ENCODE measurements around the gene SRC. TPM values are rescaled to one million over a fixed set of nuclear protein-coding genes. Genes with fewer than 3 reads are reported as not detected.

SRC gene
- total and polyA plus RNA-seq, 2 of the 8 experiments (the other 6 are each of a cell fraction or from before 2014, with no cell fraction given), result 27.6 to 28.8 TPM

DNA sequence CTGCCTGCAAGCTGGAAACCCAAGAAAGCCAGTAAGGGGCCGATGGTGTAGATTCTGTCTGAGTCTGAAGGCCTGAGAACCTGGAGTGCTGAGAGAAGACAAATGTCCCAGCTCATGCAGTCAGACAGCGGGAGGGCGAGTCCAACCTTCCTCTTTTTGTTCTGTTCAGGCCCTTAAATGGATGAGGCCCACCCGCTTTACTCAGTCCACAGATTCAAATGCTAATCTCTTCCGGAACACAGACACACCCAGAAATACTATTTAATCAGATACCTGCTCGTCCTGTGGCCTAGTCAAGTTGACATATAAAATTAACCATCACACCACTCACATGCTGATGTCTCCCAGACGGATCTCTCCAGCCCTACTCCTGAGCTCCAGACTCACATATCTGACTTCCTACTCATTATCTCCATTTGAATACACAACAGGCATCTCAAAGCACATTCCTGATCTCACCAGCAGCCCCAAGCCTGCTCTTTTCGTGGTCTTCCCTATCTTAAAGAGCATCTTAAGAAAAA lies 26.7 kb upstream of the SRC start:
- Histone ChIP-seq H3K4me3 (ENCODE audit: extremely low read depth in 1 of 4, insufficient read depth in 2 of 4, low read depth in 3 of 4, low read length in 4 of 4) (no peak overlapping the region), H3K4ac (replicated peaks; ENCODE audit: insufficient read length, low read depth, low read length) (peak overlapping the region; percentile 69), H3K27ac (ENCODE audit: low read depth, low read length) (no peak overlapping the region), H3K23ac (ENCODE audit: insufficient read length) (no peak overlapping the region), H3K79me1 (ENCODE audit: low read depth, low read length) (no peaks in the 10 kb centered on the region), H2AK5ac (ENCODE audit: low read depth, low read length) (no peak overlapping the region), H4K20me1 (replicated peaks in 1 of 2; ENCODE audit: control insufficient read depth in 1 of 2, insufficient read depth in 2 of 2, low read length in 2 of 2) (no peaks in the 10 kb centered on the region), H4K5ac (ENCODE audit: insufficient read length, low read depth, low read length) (no peak overlapping the region), H3K36me3 (ENCODE audit: control insufficient read depth in 2 of 4, insufficient read depth in 4 of 4, low read length in 3 of 4) (peaks cover 0 to 4% (median under 1%) of the 10 kb centered on the region in 4 experiments; a peak in 2 of 8 replicates), H3K14ac (ENCODE audit: insufficient read length) (no peak overlapping the region), H2BK120ac (replicated peaks; ENCODE audit: low read depth, low read length) (no peak overlapping the region), H2BK12ac (ENCODE audit: low read depth, low read length) (0 out of 2 replicates have a peak overlapping the region, but pooled peaks have one; percentile 17), H3K27me3 (replicated peaks in 1 of 4; ENCODE audit: control insufficient read depth in 3 of 4, extremely low read depth in 1 of 4, insufficient read depth in 3 of 4, low read length in 3 of 4) (no peaks in the 10 kb centered on the region), H3K18ac (ENCODE audit: extremely low read depth, low read length) (no peak overlapping the region), H4K91ac (replicated peaks; ENCODE audit: insufficient read length, low read length) (no peak overlapping the region), H2AFZ (ENCODE audit: low read length) (no peak overlapping the region), H3K9me3 (ENCODE audit: insufficient read depth in 2 of 2, low read depth in 1 of 2, low read length in 1 of 2) (no peaks in the 10 kb centered on the region), H2BK15ac (ENCODE audit: low read length) (peak overlapping the region; percentile 72; the same call in 1 of the 2 replicates), H4K8ac (ENCODE audit: extremely low read depth, insufficient read depth, low read length) (no peak overlapping the region), H3K9ac (replicated peaks in 1 of 4; ENCODE audit: extremely low read depth in 1 of 4, low read depth in 3 of 4, low read length in 3 of 4) (no peak overlapping the region), H3K4me1 (replicated peaks in 1 of 4; ENCODE audit: control insufficient read depth in 3 of 4, insufficient read depth in 4 of 4, low read length in 3 of 4) (peaks cover 2 to 9% (median 7%) of the 10 kb centered on the region in 4 experiments; a peak in 5 of 7 replicates), H2BK5ac (ENCODE audit: low read depth, low read length) (peak overlapping the region; percentile 35; the same call in 1 of the 2 replicates), H3K56ac (replicated peaks; ENCODE audit: insufficient read length, low read depth, low read length) (no peak overlapping the region), H3K4me2 (ENCODE audit: insufficient read depth in 1 of 2, low read depth in 2 of 2, low read length in 2 of 2) (peak overlapping the region in 1 of 2 experiments; percentile 28; a peak in 1 of 4 replicates), H2BK20ac (ENCODE audit: low read length) (no peak overlapping the region), H3K79me2 (ENCODE audit: control insufficient read depth in 1 of 2, insufficient read depth in 2 of 2, low read length in 2 of 2) (no peaks in the 10 kb centered on the region), H3K23me2 (ENCODE audit: low read depth, low read length) (no peaks in the 10 kb centered on the region)
- ChIA-PET CTCF (ENCODE audit: partially characterized antibody) (interaction anchor here (0.6 to 2.5 kb wide), 9 partner anchors 9 to 259 kb away, joined by 3 to 11 read pairs (median 4); no protein-coding TSS in a partner anchor), POLR2A (ENCODE audit: partially characterized antibody) (interaction anchor here (0.8 to 2.3 kb wide), 3 partner anchors 11 to 51 kb away, joined by 3 to 13 read pairs (median 5); partner anchors contain the start of gene SRC)
- 58% methylated on average over 8 of the region's 8 CpGs; no CpG with 5 or more reads in 1 of the 2 experiments for WGBS, 2 experiments (ENCODE audit: extremely low coverage in 1 of 2, insufficient coverage in 1 of 2, insufficient read length in 1 of 2, insufficient replicate concordance in 2 of 2, low coverage in 1 of 2, low lambda C conversion rate in 2 of 2, missing lambda C conversion rate in 1 of 2)
- DNase-seq (ENCODE audit: low read depth in 1 of 2, low spot score in 2 of 2) (no peak), FAIRE-seq (peak; percentile 80)
- TF ChIP-seq NRF1 (IDR thresholded peaks at IDR 0.05; ENCODE audit: low read depth, low read length) (no peak), RXRA (IDR thresholded peaks at IDR 0.05; ENCODE audit: insufficient read depth, low read depth, low read length) (no peak), RFX5 (IDR thresholded peaks at IDR 0.05; ENCODE audit: borderline replicate concordance, low read depth, low read length) (no peak), BCL11A (IDR thresholded peaks at IDR 0.05; ENCODE audit: low read depth in 2 of 2, low read length in 2 of 2) (no peak), RBBP5 (IDR thresholded peaks at IDR 0.05; ENCODE audit: borderline replicate concordance, low read depth, low read length) (no peak)

All from H1 (cell line).